ENCODE results near the gene NBEAL2.
"Not testable (repeated sequence)": the region's sequence is repeated elsewhere in the genome, so short reads cannot be mapped to it uniquely, and the experiment has no call there.

NBEAL2 gene

DNA sequence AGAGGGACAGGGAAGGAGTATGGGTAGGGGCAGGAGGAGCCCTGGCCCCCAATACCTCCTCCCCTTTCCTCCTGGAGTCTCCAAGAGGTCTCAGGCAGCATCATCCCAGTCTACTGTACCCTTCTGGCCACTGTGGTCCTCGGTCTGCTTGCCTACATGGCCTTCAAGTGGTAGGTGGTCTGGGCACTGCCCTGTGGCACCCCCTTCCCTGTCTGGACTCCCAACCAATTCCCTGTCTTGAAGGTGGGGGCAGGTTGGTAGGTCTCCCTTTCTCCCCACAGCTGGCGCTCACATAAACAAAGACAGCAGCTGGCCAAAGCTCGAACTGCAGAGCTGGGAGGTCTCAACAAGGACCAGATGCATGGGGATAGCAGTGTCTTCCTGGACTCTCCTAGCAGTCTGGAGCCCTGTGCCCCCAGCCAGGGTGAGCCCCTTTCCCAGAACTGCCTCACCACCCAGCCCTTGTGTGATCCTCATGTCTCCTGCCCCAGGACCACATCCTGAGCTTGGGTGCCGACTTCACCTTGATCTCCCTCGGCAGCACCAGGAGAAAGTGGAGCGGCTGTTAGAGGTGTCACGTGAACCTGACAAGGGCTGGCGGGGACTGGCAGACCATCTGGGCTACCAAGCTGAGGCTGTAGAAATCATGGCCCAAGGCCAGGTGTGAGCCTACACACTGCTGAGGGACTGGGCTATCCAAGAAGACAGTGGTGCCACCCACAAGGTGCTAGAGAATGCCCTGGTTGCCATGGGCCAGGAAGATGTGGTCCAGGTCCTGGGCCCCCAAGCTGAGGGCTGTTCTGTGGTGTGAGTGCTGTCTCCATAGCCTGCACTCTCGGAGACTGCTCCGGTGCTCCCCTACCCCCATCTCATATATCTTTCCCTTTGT, 33.1 kb downstream of the NBEAL2 start:
- DNase-seq (ENCODE audit: low spot score), result no peak

DNA sequence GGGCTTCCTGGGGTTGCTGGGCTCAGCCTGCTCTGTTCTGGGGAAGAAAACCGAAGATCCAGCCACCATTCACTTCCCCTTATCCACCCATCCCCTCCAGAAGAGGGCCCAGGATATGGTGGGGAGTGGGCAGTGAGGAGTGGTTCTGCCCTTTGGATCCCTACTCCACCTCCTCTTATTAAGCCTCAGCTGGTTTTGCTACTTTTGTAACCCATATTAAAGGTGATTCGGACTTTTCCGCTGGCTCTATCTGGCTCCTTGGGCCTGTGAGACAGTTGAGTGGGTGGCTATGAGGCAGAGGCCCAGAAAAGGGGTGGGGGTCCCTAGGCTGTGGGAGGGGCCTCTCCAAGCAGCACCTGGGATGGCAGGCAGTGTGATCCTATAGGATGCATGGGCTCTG, 33.8 kb downstream of the NBEAL2 start:
- DNase-seq (ENCODE audit: low spot score), result no peak

DNA sequence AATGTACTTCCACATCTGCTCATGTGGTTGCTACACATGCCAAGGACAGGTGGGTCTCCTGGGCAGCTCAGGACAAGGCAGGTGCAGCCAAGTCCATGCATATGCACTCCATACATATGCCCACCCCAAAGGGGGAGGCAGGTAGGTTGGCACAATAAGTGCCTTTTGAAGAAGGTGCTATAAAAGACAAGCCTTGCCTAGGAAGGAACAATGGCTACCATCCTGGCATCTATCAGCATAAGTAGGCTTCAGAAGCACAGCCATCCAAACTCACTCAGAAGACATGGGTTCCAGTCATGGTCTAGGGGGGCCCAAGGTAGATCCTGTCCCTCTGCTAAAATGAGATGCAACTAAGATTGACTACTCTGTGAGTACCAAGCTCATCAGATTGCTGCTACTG, 34.6 kb downstream of the NBEAL2 start:
- DNase-seq (ENCODE audit: low spot score), result no peak

DNA sequence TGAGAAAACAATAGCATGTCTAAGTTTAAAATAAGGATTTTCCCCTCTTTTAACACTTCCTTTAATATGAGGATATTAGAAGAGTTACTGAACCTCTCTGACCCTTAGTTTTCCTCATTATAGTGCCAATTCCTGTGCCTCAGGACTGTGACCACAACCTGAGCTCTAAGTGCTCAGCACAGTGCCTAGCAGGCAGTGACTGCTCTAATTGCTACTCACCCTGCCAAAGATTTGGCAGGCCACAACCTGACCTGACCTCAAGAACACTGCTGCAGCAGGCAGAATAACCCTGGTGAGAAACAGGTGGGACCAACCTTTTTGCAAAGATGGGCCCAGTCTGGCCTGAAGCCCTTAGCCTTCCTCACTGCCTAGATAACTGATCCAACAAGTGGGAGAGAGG, 35.7 kb downstream of the NBEAL2 start:
- DNase-seq (ENCODE audit: low spot score), result no peak

DNA sequence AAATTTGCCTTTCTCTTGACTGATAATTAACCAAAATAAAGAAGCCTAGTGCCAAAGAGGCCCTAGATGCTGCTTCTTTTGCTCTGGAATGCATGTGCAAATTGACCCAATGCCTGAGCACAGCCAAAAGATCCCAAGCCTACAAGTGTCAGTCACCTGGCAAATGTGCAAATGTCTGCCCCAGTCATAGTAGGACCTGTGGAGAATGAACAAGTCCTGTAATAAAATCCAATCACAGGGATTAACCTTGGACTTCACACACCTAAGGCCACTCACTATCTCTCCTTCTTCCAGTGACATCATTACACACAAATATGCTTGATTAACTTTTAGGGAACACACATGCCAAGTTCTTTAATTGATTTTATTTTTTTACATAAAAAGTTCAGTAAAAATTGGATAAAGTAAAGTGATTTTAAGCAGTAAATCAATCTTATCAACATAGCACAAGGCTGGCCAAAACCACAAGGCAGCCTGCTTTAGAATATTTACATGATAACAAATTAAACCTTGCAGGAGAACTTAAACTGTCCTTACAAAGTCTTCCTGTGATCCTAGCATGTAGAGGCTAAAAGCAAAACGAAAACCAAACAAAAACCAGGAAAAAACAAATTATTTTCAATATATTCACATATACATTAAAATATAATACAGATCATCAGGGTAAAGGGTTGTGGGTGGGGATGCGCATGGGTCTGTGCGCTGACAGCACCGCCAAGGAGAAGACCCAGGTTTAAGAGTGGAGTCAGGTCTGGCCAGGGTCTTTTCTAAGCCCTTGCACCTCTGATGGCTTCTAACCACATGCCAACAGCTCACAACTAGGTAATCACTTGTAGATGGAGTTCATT, 36.8 kb downstream of the NBEAL2 start:
- no peak for DNase-seq (ENCODE audit: low spot score)

DNA sequence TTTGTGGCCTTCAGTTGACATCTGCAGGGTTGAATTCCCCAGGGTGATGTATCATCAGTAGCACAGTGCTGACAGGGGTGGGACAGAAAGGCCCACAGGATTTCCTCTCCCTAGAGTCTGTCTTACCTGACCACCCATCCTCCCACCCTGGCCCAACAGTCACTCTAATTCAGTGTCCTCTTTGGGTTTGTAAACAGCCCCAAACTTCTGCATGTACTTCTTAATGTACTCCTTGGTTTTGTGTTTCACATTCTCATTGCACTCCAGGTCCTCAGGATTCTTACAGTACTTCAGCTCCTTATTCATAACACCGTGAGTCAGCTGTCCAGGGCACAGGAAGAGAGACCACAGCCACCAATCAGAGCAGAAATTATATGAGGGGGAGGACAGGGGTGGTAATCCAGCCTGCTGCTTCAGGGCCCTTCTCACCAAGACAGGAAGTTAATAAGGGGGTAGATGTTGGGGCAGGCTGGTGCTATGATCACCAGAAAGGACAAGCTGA, 37.5 kb downstream of the NBEAL2 start:
- no peak for DNase-seq (ENCODE audit: low spot score)

DNA sequence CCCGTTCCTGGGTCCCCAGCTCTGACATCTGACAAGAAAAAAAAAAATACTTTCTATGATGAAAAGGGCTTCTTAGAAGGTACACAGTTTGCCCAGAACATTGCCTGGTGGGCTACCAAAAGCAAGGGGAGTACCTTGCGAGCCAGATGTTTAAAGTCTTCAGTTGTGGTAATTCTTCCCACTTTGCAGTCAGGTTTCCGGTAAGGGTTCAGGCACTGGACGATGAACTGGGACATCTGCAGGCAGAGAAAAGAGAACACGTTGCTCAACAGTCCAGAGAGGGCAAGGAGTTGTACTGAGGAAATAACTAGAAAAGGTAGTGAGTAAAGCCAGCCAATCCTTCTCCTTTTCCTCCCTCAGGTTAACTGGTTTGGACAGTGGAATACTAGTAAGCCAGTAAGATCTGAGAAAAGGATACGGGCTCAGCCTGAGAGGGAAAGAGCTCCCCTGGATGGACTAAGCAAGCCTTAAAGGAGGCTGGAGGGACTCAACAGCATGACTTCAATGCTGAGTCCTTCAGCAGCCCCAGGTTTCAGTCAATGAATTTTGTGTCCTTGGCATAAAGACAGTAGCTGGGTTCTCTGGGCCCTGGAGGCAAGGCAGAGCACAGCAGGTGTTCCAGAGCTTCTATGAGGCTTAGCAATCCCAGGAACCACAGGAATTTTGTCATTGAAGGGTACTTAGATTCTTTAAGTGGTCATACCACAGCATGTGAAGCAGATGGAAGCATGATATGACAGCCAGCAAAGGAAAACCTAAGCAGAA, 38.2 kb downstream of the NBEAL2 start:
- no peak for DNase-seq (ENCODE audit: low spot score)

DNA sequence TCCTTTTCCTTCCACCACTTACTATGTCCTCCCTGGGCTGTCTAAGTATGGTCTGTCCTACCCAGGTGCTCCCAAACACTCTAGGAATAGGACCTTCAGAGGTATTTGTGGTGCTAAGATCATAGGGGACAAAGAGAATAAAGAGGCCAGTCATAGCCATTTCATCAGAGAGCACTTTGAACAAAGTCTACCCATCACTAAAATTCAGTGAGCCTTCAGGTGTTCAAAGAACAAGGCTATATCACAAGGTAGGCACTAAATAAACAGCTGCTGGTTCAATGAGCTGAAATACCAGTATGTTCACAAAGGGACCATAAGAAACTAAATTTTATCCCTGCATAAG, 38.8 kb downstream of the NBEAL2 start:
- DNase-seq (ENCODE audit: low spot score), result no peak

DNA sequence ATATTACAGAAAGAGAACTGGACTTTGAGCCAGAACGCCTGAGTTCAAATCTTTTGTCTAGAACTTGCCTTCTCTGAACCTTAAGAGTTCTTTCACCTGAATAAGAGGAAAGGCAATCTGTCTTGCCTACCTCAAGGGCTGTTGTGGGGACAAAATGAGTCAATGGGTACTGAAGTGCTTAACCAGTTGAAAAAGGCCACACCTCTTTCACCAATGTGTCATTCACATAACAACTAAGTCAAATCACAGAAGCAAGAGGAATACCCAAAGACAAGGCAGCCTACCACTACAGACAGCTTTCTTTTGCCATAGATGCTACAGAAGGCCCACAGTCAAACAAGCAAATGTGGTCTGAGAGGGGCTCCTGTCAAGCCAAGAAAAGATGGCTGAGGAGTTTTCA, 39.7 kb downstream of the NBEAL2 start:
- no peak for DNase-seq (ENCODE audit: low spot score)

DNA sequence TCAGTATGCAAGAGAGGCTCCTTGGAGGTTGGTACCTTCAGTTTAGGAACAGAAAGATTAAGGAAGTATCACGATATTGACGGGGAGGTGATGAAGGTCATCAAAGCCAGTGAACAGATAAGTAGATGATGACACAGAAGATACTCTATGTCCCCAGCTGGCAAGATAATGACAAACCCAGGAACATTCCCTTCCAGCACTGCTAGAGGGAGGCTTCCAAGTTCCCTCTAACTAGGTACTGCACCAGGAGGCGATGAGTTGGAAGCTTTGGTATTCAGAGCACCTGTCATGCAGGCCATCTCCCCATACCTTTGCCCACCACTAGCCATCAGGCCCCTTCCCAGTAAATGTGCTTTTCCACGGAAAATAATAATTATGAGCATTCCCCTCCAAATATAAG, 40.8 kb downstream of the NBEAL2 start:
- DNase-seq (ENCODE audit: low spot score), result no peak

DNA sequence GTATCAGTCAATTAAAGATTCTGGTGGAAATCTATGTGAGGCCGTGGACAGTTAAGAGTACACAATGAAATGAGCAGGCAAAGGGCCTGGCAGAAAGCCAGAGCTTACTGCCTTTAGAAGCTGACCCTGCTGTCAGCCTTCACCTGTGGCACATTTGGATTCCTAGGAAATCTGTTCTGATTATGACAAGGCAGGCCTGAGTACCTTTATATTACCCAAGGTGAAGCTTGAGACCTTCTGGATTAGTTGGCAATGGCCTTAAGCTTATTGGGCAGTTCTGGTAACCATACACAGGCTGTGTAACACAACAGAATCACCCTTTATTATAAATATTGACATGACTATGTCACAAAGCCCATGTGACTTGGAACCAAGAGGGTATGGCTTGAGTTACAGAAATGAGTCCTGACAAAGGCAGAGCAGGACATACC, 43.2 kb downstream of the NBEAL2 start:
- DNase-seq (ENCODE audit: low spot score), result no peak

DNA sequence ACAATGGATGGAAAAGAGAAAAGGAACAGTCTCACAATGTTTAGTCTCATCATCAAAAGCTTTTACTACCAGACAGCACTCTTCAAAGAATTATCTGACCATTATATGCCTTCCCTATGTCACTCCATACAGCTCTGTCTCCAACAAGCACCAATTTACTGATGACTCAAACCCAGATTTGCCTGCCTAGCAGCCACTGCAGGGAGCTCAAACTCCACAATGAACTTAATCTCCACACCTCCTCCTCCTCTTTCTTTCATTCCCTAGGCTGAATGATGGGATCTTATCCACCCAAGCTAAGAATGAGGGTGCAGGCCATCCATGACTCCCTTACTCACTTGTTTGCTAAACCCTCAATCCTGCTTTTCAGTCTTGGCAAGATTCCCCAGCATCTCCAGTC, 45.5 kb downstream of the NBEAL2 start:
- no peak for DNase-seq (ENCODE audit: low spot score)

DNA sequence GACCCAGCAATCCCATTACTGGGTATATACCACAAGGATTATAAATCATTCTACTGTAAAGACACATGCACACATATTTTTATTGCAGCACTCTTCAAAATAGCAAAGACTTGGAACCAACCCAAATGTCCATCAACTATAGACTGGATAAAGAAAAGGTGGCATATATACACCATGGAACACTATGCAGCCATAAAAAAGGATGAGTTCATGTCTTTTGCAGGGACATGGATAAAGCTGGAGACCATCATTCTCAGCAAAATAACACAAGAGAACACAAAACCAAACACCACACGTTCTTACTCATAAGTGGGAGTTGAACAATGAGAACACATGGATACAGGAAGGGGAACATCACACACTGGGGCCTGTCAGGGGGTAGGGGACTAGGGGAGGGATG, 47.0 kb downstream of the NBEAL2 start:
- not testable (repeated sequence) for DNase-seq (ENCODE audit: low spot score)

DNA sequence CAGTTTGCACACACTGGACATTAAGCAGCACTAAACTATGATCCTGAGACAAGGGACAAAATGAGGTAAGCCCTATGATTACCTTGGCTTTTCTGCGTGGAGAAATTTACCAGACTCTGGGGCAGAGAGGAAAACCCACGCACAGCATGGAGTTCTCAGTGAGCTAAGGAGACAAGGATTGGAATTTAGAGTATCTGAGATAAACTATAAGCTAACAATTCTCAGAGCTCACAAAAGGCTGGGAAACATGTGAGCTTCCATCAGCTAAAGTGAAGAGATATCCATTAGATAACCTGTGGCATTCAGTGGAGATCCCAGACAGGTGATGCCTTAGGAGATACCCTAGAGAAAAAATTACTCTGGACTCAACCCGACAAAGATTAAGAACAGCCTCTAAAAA, 48.7 kb downstream of the NBEAL2 start:
- DNase-seq (ENCODE audit: low spot score), result no peak

DNA sequence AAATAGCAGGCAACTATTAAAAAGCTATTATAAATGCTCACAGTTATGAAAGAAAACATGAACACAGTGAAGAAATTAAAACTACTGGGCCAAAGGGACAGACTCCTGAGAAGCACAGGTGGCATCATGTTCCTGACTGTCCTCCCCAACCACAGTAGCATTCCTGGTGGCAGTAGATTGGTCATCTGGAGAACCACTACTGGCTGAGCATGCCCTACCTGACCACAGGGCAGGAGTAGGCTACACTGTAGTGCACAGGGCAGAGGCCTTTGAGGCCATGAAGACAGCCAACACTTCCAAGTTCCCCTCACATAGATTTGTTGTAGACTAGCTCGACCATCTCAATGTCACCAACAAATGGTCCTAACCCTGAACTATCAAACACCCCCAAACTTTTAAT, 49.2 kb downstream of the NBEAL2 start:
- no peak for DNase-seq (ENCODE audit: low spot score)

DNA sequence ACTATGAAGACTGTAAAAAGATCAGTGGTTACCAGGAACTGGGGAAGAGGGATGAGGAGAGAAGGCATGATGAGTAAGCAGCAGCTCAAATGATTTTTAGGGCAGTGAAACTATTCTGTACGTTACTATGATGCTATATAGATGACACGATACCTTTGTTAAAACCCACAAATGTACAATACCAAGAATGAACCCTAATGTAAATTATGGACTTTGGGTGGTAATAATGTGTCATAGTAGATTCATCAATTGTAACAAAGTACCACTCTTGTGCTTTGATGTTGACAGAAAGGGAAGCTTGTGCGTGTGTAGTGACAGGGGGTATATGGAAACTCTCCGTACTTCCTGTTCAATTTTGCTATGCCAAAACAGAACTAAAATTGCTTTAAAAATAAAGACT, 51.6 kb downstream of the NBEAL2 start:
- DNase-seq (ENCODE audit: low spot score), result not testable (repeated sequence)

DNA sequence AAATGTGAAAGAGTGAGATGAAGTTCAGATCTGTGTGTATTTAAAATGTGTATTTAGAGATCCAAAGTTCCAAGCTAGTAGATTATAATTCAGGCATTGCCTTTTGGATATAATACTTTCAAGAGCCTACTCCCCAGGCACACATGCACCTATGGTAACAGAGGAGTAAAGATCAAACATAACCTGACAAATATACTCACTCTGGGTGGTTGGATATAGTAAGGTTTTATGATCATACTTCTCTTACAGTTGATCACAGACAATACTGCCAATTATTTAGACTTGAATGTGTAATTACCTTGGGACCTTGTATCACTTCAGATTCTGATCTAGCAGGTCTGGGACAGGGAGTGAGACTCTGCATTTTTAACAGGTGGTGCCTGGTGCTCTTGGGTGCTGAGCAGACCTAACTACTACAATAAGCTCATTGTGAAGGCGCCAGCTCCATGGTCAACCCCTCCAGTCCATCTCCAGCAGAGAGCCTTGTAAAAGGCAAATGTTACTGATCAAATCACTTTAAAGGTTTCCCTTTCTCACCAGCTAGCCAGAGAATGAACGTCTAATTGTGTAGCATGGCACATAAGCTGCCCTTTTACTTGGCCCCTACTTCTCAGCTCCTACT, 55.5 kb downstream of the NBEAL2 start:
- no peak for DNase-seq (ENCODE audit: low spot score)

DNA sequence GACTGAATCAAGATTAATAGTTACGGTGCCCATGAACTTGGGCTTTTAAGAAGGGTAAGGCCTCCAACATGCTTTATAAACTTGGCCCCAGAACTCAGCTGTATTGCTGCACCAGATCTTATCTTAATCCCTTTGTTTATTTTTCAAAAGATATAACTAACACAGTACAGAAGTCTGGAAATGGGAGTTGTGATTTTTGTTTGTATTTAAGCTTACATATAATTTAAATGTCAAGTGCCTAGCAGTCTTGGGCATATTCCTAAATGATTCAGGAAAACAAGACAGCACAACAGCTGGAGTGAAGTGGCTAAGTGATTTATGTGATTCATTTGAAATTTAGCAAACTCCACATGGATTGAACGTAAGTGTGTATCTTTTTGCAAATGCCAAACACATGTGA, 56.2 kb downstream of the NBEAL2 start:
- DNase-seq (ENCODE audit: low spot score), result no peak

DNA sequence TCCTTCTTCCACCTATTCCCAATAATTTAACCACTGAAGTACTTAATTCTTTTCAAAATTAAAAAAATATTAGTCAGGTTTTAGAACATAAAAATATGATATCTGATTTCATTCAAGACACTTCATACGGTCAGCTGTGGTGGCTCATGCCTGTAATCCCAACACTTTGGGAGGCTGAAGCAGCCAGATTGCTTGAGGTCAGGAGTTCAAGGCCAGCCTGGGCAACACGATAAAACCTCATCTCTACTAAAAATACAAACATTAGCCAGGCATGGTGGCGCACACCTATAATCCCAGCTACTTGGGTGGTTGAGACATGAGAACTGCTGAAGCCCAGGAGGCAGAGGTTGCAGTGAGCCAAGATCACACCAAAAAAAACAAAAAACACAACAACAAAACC, 56.7 kb downstream of the NBEAL2 start:
- DNase-seq (ENCODE audit: low spot score), result no peak

DNA sequence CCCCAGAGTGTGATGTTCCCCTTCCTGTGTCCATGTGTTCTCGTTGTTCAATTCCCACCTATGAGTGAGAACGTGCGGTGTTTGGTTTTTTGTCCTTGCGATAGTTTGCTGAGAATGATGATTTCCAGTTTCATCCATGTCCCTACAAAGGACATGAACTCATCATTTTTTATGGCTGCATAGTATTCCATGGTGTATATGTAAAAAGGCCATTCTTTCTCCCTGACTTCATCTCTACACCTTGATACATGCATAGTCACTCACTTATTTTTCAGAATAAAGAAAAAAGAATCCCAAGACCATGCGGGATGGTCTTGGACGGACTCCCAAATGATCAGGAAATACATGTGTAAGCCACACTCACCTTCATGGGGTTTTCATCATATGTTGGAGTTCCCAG, 57.8 kb downstream of the NBEAL2 start:
- DNase-seq (ENCODE audit: low spot score), result not testable (repeated sequence)

DNA sequence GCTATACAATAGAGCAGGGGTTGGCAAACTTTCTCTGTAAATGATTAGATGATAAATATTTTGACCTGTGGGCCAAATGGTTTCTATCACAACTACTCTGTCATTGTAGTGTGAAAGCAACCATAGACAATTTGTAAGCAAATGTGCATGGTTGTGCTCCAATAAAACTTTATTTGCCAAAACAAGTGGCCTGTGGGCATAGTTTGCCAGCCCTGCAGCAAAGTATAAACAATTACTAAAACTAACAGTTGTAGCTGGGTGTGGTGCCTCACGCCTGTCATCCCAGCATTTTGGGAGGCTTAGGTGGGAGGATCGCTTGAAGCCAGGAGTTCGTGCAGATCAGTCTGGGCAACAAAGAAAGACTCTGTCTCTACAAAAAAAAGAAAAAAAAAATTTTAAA, 61.6 kb downstream of the NBEAL2 start:
- no peak for DNase-seq (ENCODE audit: low spot score)

DNA sequence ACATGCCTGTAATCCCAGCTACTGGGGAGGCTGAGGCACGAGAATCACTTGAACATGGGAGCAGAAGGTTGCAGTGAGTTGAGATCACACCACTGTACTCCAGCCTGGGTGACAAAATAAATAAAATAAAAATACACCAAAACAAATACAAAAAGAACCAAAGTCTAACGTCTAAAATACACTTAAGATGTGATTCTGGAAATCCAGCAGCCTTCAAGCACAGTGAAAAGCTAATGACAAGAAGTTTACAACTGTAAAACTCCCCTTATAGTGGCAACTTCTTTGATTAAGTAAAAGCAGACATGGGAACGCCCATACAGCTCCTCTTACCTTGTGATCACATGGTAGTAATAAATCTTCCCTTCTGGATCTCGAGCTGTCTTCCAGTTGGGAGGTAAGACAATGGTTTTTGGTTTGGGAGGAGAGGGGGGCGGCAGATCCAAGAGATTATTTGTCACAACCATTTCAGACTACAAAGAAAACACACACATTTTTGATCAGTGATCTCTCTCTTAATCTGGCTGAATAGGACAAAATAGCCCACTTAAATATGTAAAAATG, 62.8 kb downstream of the NBEAL2 start:
- DNase-seq (ENCODE audit: low spot score), result no peak

All from ecto neural progenitor cell (in vitro differentiated cells).